ENCODE results near the gene RAB40B.

GRCh38 chr17:82713071-82713723 is 14.7 kb upstream of the RAB40B start:
- TF ChIP-seq CTCF (IDR thresholded peaks at IDR 0.05) (no peak), POLR2A (IDR thresholded peaks at IDR 0.05) (no peak)

Data from uterus (tissue), 2 donors.